ENCODE results near the gene SFXN3. TPM values are rescaled to one million over a fixed set of nuclear protein-coding genes. Genes with fewer than 3 reads are reported as not detected.

The SFXN3 gene, protein sequence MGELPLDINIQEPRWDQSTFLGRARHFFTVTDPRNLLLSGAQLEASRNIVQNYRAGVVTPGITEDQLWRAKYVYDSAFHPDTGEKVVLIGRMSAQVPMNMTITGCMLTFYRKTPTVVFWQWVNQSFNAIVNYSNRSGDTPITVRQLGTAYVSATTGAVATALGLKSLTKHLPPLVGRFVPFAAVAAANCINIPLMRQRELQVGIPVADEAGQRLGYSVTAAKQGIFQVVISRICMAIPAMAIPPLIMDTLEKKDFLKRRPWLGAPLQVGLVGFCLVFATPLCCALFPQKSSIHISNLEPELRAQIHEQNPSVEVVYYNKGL
- total RNA-seq: 10 to 100 TPM; 21.1 to 28.1 (median 24.7) TPM
- polyA plus RNA-seq: 18.0 TPM
- long read RNA-seq, donor 1, transcript SFXN3-202 (12 exons, 3,098 nt): major isoform, 8 of 42 reads
- long read RNA-seq, donor 1, partial matches to known transcripts: 27 of 42 reads
- long read RNA-seq, donor 1, other reads (novel, unspliced or antisense): 6 of 42 reads
- long read RNA-seq, donor 2, partial matches to known transcripts: 4 of 6 reads
- long read RNA-seq, donor 2, other reads (novel, unspliced or antisense): 1 of 6 reads
- long read RNA-seq, donor 3, transcript SFXN3-202 (12 exons, 3,098 nt): major isoform, 7 of 126 reads
- long read RNA-seq, donor 3, partial matches to known transcripts: 97 of 126 reads
- long read RNA-seq, donor 3, other reads (novel, unspliced or antisense): 18 of 126 reads
- long read RNA-seq, donor 4, partial matches to known transcripts: 10 of 17 reads
- long read RNA-seq, donor 4, other reads (novel, unspliced or antisense): 3 of 17 reads

GRCh38 chr10:101031128-101031795 lies at the start of gene SFXN3, which contains the start of gene PDZD7:
Gene SFXN3 (plus strand): TSS chr10:101031234. CDS start chr10:101034695, 3,461 bp downstream.
Gene PDZD7 (minus strand): TSS chr10:101031129. CDS start chr10:101030219, 910 bp downstream.
- DNase-seq (peak; percentile 97 to 99 (median 99)), ATAC-seq (peak; percentile 88 to 92)
- peaks cover 2% of the 10 kb centered on the region for H3K4me1 ChIP-seq (ENCODE audit: control insufficient read depth, insufficient read depth, low read length)
- peak within 1 kb of the TSS; percentile 60 for H3K4me3 ChIP-seq (ENCODE audit: low read length)
- under 1% methylated on average over 38 of the region's 38 CpGs for WGBS
- H3K27me3 ChIP-seq (ENCODE audit: control insufficient read depth, insufficient read depth): no peaks in the 10 kb centered on the region
- peak within 1 kb of the TSS; percentile 80 for H3K27ac ChIP-seq (ENCODE audit: low read length)
- H3K9me3 ChIP-seq (ENCODE audit: control insufficient read depth, low read length): no peaks in the 10 kb centered on the region
- intact Hi-C loops (cut with DNase I): no loop called here

DNA sequence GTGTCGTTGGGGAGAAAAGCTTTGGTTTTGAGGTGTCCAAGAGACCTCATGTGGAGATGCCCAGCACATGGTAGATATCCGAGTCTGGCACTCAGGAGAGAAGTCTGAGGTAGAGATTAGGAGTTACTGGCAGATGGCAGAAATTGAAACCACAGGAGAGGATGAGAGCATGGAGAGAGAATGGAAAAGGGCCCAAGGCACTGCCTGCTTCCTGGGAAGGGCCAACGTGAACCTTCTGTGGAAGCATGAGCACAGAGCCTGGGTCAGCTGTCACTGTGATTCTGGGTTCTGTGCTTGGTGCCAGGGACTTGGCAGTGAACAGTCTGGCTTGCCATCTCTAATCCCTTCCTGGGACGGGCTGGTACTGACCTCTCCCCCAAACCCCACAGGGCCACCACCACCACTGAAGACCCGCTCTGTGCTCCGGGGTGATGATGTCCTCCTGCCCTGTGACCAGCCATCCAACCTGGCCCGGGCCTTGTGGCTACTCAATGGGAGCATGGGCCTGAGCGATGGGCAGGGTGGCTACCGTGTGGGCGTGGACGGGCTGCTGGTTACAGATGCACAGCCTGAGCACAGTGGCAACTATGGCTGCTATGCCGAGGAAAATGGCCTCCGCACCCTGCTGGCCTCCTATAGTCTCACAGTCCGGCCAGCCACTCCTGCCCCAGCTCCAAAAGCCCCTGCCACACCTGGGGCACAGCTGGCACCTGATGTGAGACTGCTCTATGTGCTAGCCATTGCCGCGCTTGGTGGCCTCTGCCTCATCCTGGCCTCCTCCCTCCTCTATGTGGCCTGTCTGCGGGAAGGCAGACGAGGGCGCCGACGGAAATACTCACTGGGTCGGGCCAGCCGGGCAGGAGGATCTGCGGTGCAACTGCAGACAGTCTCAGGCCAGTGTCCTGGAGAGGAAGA lies 47.9 kb upstream of the SFXN3 start:
- H3K4me1 ChIP-seq (ENCODE audit: control insufficient read depth, insufficient read depth, low read length): peaks cover 9% of the 10 kb centered on the region
- no peak overlapping the region for H3K27ac ChIP-seq (ENCODE audit: low read length)
- no peaks in the 10 kb centered on the region for H3K9me3 ChIP-seq (ENCODE audit: control insufficient read depth, low read length)
- DNase-seq: no peak
- H3K4me3 ChIP-seq (ENCODE audit: low read length): no peak overlapping the region
- intact Hi-C loops (cut with DNase I): no loop called here
- no peaks in the 10 kb centered on the region for H3K27me3 ChIP-seq (ENCODE audit: control insufficient read depth, insufficient read depth)
- ATAC-seq: no peak
- 91% methylated on average over 24 of the region's 24 CpGs for WGBS

- Histone ChIP-seq H3K27me3 (ENCODE audit: control insufficient read depth, insufficient read depth) (no peaks in the 10 kb centered on the region), H3K27ac (ENCODE audit: low read length) (no peak overlapping the region), H3K4me3 (ENCODE audit: low read length) (no peak overlapping the region), H3K9me3 (ENCODE audit: control insufficient read depth, low read length) (no peaks in the 10 kb centered on the region), H3K4me1 (ENCODE audit: control insufficient read depth, insufficient read depth, low read length) (peaks cover 10% of the 10 kb centered on the region)
- 80% methylated on average over 13 of the region's 13 CpGs for WGBS
- DNase-seq (no peak), ATAC-seq (no peak)
- intact Hi-C loops (cut with DNase I): no loop called here
These were observed 47.0 kb upstream of the SFXN3 start for GRCh38 chr10:100983868-100984671.

DNA sequence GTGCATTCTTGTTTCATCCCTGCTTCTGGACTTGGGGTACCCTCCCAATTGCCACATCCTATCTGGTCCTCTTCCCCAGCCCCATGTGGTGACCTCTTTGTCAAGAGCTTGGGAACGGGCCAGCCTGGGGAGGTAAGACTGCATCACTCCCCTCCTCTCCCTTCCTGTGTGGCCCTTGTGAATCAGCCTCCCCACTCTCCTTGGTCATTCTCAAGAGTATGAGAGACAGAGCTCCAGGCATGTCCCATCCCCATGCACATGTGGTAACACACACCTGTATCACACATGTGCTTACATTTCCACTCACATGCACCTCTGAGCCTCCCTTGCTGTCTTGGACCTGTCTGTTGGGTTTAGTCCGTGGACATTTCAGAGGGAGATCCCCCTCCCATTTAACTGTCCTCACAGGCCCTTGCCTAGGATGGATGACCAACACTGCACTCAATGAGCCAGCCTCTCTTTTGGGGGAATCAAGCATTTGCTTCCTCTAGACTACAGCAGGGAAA lies 46.3 kb upstream of the SFXN3 start:
- DNase-seq: no peak
- Histone ChIP-seq H3K9me3 (ENCODE audit: control insufficient read depth, low read length) (no peaks in the 10 kb centered on the region), H3K27me3 (ENCODE audit: control insufficient read depth, insufficient read depth) (no peaks in the 10 kb centered on the region), H3K4me1 (ENCODE audit: control insufficient read depth, insufficient read depth, low read length) (peaks cover 10% of the 10 kb centered on the region), H3K4me3 (ENCODE audit: low read length) (no peak overlapping the region), H3K27ac (ENCODE audit: low read length) (no peak overlapping the region)
- ATAC-seq: no peak
- intact Hi-C loops (cut with DNase I): no loop called here
- WGBS: 68% methylated on average over 2 of the region's 2 CpGs

- no peak for DNase-seq
- intact Hi-C loops (cut with DNase I): no loop called here
- WGBS: 59% methylated on average over 5 of the region's 5 CpGs
These were observed 45.7 kb upstream of the SFXN3 start for GRCh38 chr10:100985336-100985735.

GRCh38 chr10:100986623-100986951 lies 44.4 kb upstream of the SFXN3 start:
- no peaks in the 10 kb centered on the region for H3K27me3 ChIP-seq (ENCODE audit: control insufficient read depth, insufficient read depth)
- H3K4me1 ChIP-seq (ENCODE audit: control insufficient read depth, insufficient read depth, low read length): peaks cover 10% of the 10 kb centered on the region
- DNase-seq (no peak), ATAC-seq (no peak)
- H3K9me3 ChIP-seq (ENCODE audit: control insufficient read depth, low read length): no peaks in the 10 kb centered on the region
- intact Hi-C loops (cut with DNase I): no loop called here
- peak overlapping the region; percentile 51 for H3K4me3 ChIP-seq (ENCODE audit: low read length)
- 20% methylated on average over 17 of the region's 17 CpGs for whole genome bisulfite sequencing
- H3K27ac ChIP-seq (ENCODE audit: low read length): no peak overlapping the region

More at GRCh38 chr10:100985336-100985735, 45.7 kb upstream of the SFXN3 start:
- Histone ChIP-seq H3K4me1 (ENCODE audit: control insufficient read depth, insufficient read depth, low read length) (peaks cover 10% of the 10 kb centered on the region), H3K9me3 (ENCODE audit: control insufficient read depth, low read length) (no peaks in the 10 kb centered on the region), H3K27me3 (ENCODE audit: control insufficient read depth, insufficient read depth) (no peaks in the 10 kb centered on the region), H3K27ac (ENCODE audit: low read length) (no peak overlapping the region), H3K4me3 (ENCODE audit: low read length) (no peak overlapping the region)
- no peak for ATAC-seq

DNA sequence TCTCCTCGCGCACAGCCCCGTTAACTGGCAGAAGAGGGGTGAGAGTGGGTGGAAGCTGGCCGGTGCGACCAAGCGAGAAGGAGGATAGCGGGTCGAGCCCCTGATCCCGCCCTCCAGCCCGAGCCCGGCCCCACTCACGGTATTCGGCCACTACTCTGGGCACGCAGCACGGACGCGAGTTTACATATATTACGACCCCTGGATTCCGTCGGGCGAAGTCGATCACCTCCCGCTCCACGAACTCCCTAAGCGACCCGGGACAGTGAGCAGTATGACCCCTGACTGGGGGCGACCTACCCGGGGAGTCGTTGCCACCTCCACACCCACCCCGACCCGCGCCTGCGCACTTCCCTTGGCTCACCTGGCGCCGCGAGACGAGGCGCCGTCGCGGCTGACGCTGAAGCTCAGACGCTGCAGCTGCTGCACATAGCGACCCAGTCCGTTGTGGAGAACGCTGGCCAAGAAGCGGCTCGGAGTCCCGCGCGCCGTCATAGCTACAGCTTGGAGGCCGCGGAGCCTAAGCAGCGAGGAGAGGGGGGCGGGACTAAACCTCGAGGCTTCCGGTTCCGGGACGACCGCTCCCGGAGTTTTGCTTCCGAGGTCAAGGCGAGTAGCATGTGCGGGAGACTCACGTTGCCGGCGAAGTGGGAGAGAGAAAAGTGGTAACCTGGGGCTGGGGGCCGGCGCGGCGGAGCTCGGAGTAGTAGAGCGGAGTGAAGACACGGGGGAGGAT lies 43.9 kb upstream of the SFXN3 start, which contains the start of the genes MRPL43 and TWNK:
Gene MRPL43, minus strand, starts transcription at position 546 of the 733 bp plus-strand sequence. Its CDS starts 54 bp downstream, at position 492.
Gene TWNK, plus strand, starts transcription at position 592 of the 733 bp plus-strand sequence. CDS start 668 bp downstream, outside the sequence.
- Histone ChIP-seq H3K4me1 (ENCODE audit: control insufficient read depth, insufficient read depth, low read length) (peaks cover 10% of the 10 kb centered on the region), H3K27me3 (ENCODE audit: control insufficient read depth, insufficient read depth) (no peaks in the 10 kb centered on the region), H3K4me3 (ENCODE audit: low read length) (peak within 1 kb of the TSS; percentile 51), H3K27ac (ENCODE audit: low read length) (peak within 1 kb of the TSS; percentile 46), H3K9me3 (ENCODE audit: control insufficient read depth, low read length) (no peaks in the 10 kb centered on the region)
- WGBS: 1% methylated on average over 75 of the region's 75 CpGs
- intact Hi-C loops (cut with DNase I): no loop called here
- ATAC-seq (peak; percentile 87 to 90), DNase-seq (peak; percentile 87 to 94 (median 93))

- Histone ChIP-seq H3K9me3 (ENCODE audit: control insufficient read depth, low read length) (no peaks in the 10 kb centered on the region), H3K4me3 (ENCODE audit: low read length) (peak overlapping the region; percentile 51), H3K27ac (ENCODE audit: low read length) (no peak overlapping the region), H3K27me3 (ENCODE audit: control insufficient read depth, insufficient read depth) (no peaks in the 10 kb centered on the region), H3K4me1 (ENCODE audit: control insufficient read depth, insufficient read depth, low read length) (peaks cover 10% of the 10 kb centered on the region)
- intact Hi-C loops (cut with DNase I): no loop called here
- DNase-seq: no peak
- peak in 1 of 2 donors; percentile 2 for ATAC-seq
- 2% methylated on average over 15 of the region's 15 CpGs for WGBS
These were observed 43.4 kb upstream of the SFXN3 start for GRCh38 chr10:100987685-100988049.

DNA sequence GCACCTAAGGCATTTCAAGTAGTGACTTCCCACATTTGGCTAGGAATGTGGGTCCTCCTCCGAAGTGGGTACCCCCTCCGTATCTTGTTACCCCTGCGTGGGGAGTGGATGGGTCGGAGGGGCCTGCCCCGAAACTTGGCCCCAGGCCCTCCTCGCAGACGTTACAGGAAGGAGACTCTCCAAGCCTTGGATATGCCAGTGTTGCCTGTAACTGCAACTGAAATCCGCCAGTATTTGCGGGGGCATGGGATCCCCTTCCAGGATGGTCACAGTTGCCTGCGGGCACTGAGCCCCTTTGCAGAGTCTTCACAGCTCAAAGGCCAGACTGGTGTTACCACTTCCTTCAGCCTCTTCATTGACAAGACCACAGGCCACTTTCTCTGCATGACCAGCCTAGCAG lies 42.9 kb upstream of the SFXN3 start:
- no peak overlapping the region for H3K27ac ChIP-seq (ENCODE audit: low read length)
- 69% methylated on average over 10 of the region's 10 CpGs for WGBS
- no peaks in the 10 kb centered on the region for H3K27me3 ChIP-seq (ENCODE audit: control insufficient read depth, insufficient read depth)
- peak overlapping the region; percentile 51 for H3K4me3 ChIP-seq (ENCODE audit: low read length)
- no peaks in the 10 kb centered on the region for H3K9me3 ChIP-seq (ENCODE audit: control insufficient read depth, low read length)
- intact Hi-C loops (cut with DNase I): no loop called here
- no peak for DNase-seq
- no peak for ATAC-seq
- H3K4me1 ChIP-seq (ENCODE audit: control insufficient read depth, insufficient read depth, low read length): peaks cover 10% of the 10 kb centered on the region

Measured in right cardiac atrium (tissue), 5 donors.